Measurements from ENCODE around the gene PCBP3. TPM values are rescaled to one million over a fixed set of nuclear protein-coding genes. Genes with fewer than 3 reads are reported as not detected.

PCBP3 gene
- polyA plus RNA-seq, 1 donor (not counting 4 experiments of a cell fraction or from before 2014, with no cell fraction given): 0.25 TPM

GRCh38 chr21:45787371-45787770 lies 143.8 kb downstream of the PCBP3 start:
- Histone ChIP-seq H3K4me1 (ENCODE audit: control insufficient read depth, extremely low read depth, insufficient read depth, low read length) (no peaks in the 10 kb centered on the region), H3K9ac (ENCODE audit: control insufficient read depth, extremely low read depth, insufficient read depth, low read length) (no peak overlapping the region), H3K9me1 (ENCODE audit: control insufficient read depth, extremely low read depth, insufficient read depth, low read length) (no peaks in the 10 kb centered on the region), H3K79me2 (ENCODE audit: control insufficient read depth, insufficient read depth, low read length) (no peaks in the 10 kb centered on the region), H4K20me1 (ENCODE audit: control insufficient read depth, extremely low read depth, insufficient read depth, low read length) (no peaks in the 10 kb centered on the region), H3K4me3 (ENCODE audit: control insufficient read depth in 2 of 3, extremely low read depth in 1 of 3, insufficient read depth in 2 of 3, low read depth in 1 of 3, low read length in 3 of 3) (no peak overlapping the region), H3K4me2 (ENCODE audit: control insufficient read depth, extremely low read depth, insufficient read depth, low read depth, low read length) (no peak overlapping the region), H3K27ac (ENCODE audit: control insufficient read depth, insufficient read depth, low read length) (no peak overlapping the region), H3K36me3 (ENCODE audit: control insufficient read depth in 2 of 2, extremely low read depth in 1 of 2, insufficient read depth in 2 of 2, low read length in 2 of 2) (no peaks in the 10 kb centered on the region), H2AFZ (ENCODE audit: control insufficient read depth, low read length) (no peak overlapping the region), H3K9me3 (ENCODE audit: control insufficient read depth, low read depth, low read length) (no peaks in the 10 kb centered on the region), H3K27me3 (ENCODE audit: control insufficient read depth, extremely low read depth, insufficient read depth, low read length) (no peaks in the 10 kb centered on the region)
- dilution Hi-C loops (cut with MboI; ENCODE audit: extremely low pct_ligation_motif_present, low sequenced_read_pairs): no loop called here
- no peak for DNase-seq (ENCODE audit: low read depth, low spot score)
- TF ChIP-seq EZH2 (IDR thresholded peaks at IDR 0.05; ENCODE audit: low read length) (no peak), CTCF (optimal IDR thresholded peaks at IDR 0.05 in 1 of 3, IDR thresholded peaks at IDR 0.05 in 1 of 3, conservative IDR thresholded peaks at IDR 0.05 in 1 of 3; ENCODE audit: extremely low read depth in 1 of 3, insufficient read depth in 2 of 3, low read length in 3 of 3) (no peak)
- no peak for FAIRE-seq

GRCh38 chr21:45788198-45788597 lies 144.7 kb downstream of the PCBP3 start:
- Histone ChIP-seq H3K36me3 (ENCODE audit: control insufficient read depth in 2 of 2, extremely low read depth in 1 of 2, insufficient read depth in 2 of 2, low read length in 2 of 2) (no peaks in the 10 kb centered on the region), H3K27me3 (ENCODE audit: control insufficient read depth, extremely low read depth, insufficient read depth, low read length) (no peaks in the 10 kb centered on the region), H3K79me2 (ENCODE audit: control insufficient read depth, insufficient read depth, low read length) (no peaks in the 10 kb centered on the region), H3K4me2 (ENCODE audit: control insufficient read depth, extremely low read depth, insufficient read depth, low read depth, low read length) (no peak overlapping the region), H3K9me3 (ENCODE audit: control insufficient read depth, low read depth, low read length) (no peaks in the 10 kb centered on the region), H3K4me3 (ENCODE audit: control insufficient read depth in 2 of 3, extremely low read depth in 1 of 3, insufficient read depth in 2 of 3, low read depth in 1 of 3, low read length in 3 of 3) (no peak overlapping the region), H3K9me1 (ENCODE audit: control insufficient read depth, extremely low read depth, insufficient read depth, low read length) (no peaks in the 10 kb centered on the region), H3K27ac (ENCODE audit: control insufficient read depth, insufficient read depth, low read length) (no peak overlapping the region), H3K4me1 (ENCODE audit: control insufficient read depth, extremely low read depth, insufficient read depth, low read length) (no peaks in the 10 kb centered on the region), H4K20me1 (ENCODE audit: control insufficient read depth, extremely low read depth, insufficient read depth, low read length) (no peaks in the 10 kb centered on the region), H2AFZ (ENCODE audit: control insufficient read depth, low read length) (no peak overlapping the region), H3K9ac (ENCODE audit: control insufficient read depth, extremely low read depth, insufficient read depth, low read length) (no peak overlapping the region)
- FAIRE-seq: no peak
- TF ChIP-seq CTCF (optimal IDR thresholded peaks at IDR 0.05 in 1 of 3, IDR thresholded peaks at IDR 0.05 in 1 of 3, conservative IDR thresholded peaks at IDR 0.05 in 1 of 3; ENCODE audit: extremely low read depth in 1 of 3, insufficient read depth in 2 of 3, low read length in 3 of 3) (no peak), EZH2 (IDR thresholded peaks at IDR 0.05; ENCODE audit: low read length) (no peak)
- dilution Hi-C loops (cut with MboI; ENCODE audit: extremely low pct_ligation_motif_present, low sequenced_read_pairs): no loop called here
- DNase-seq (ENCODE audit: low read depth, low spot score): no peak
